GM06990 (cell line): Measurements from ENCODE around the gene EXD3.

Experiments used
- DNase-seq: peaks from one replicate; pipeline ENCODE4 v3.0.0-alpha.2; 2011; ENCODE audit not compliant: insufficient read length; ENCODE audit errors: extremely low read depth
- H3K27me3 ChIP-seq: replicated peaks from 2 replicates; pipeline ENCODE4 v1.6.0; 2011; ENCODE audit warnings: low read length; ENCODE audit not compliant: control insufficient read depth, insufficient read depth
- H3K36me3 ChIP-seq: 2 replicates; pipeline ENCODE4 v1.5.1; 2011; ENCODE audit warnings: low read length; ENCODE audit not compliant: control insufficient read depth, insufficient read depth
- H3K4me3 ChIP-seq: replicated peaks from 2 replicates; pipeline ENCODE4 v1.5.1; 2011; ENCODE audit warnings: low read depth, mild to moderate bottlenecking, control low read depth, low read length
- TF ChIP-seq, protein P1 (sequence below): IDR thresholded peaks from 2 replicates; pipeline ENCODE4 v1.5.1; 2011; ENCODE audit warnings: low read length, control low read depth, mild to moderate bottlenecking, inconsistent platforms; ENCODE audit not compliant: insufficient read depth, poor library complexity, severe bottlenecking

EXD3 gene

DNA sequence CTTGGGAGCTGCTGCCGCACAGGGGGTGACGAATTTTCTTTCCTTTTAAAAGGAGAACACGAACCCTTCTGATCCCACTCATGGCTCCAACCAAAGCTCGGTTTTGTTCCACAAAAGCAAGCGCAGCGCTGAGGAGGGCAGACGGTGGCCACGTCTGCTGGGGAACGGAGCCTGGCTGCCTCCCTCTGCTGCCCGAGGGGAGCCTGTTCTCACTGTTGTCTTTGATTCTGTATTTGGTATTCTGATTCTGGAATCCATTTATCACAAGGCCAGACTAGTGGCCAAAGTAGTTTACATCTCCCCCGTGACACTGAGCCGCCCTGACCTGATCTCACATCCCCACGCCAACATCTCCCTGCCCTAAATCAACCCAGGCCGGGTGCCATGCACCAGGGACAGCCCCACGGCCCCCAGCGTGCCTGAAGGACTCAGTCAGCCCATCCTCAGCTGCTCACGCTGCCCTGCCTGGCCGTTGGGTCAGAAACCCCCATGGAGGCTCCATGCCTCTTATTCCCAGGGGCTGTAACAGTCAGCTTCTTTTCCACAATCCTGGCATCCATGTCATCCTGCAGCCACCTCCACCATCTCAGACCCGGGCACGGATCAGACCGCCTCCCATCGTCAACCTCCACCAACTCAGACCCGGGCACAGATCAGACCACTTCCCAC lies 42.9 kb upstream of the EXD3 start:
- no peaks in the 10 kb centered on the region for H3K27me3 ChIP-seq
- no peaks in the 10 kb centered on the region for H3K36me3 ChIP-seq
- TF ChIP-seq, protein P1, sequence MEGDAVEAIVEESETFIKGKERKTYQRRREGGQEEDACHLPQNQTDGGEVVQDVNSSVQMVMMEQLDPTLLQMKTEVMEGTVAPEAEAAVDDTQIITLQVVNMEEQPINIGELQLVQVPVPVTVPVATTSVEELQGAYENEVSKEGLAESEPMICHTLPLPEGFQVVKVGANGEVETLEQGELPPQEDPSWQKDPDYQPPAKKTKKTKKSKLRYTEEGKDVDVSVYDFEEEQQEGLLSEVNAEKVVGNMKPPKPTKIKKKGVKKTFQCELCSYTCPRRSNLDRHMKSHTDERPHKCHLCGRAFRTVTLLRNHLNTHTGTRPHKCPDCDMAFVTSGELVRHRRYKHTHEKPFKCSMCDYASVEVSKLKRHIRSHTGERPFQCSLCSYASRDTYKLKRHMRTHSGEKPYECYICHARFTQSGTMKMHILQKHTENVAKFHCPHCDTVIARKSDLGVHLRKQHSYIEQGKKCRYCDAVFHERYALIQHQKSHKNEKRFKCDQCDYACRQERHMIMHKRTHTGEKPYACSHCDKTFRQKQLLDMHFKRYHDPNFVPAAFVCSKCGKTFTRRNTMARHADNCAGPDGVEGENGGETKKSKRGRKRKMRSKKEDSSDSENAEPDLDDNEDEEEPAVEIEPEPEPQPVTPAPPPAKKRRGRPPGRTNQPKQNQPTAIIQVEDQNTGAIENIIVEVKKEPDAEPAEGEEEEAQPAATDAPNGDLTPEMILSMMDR: no peak
- DNase-seq: no peak
- no peak overlapping the region for H3K4me3 ChIP-seq

DNA sequence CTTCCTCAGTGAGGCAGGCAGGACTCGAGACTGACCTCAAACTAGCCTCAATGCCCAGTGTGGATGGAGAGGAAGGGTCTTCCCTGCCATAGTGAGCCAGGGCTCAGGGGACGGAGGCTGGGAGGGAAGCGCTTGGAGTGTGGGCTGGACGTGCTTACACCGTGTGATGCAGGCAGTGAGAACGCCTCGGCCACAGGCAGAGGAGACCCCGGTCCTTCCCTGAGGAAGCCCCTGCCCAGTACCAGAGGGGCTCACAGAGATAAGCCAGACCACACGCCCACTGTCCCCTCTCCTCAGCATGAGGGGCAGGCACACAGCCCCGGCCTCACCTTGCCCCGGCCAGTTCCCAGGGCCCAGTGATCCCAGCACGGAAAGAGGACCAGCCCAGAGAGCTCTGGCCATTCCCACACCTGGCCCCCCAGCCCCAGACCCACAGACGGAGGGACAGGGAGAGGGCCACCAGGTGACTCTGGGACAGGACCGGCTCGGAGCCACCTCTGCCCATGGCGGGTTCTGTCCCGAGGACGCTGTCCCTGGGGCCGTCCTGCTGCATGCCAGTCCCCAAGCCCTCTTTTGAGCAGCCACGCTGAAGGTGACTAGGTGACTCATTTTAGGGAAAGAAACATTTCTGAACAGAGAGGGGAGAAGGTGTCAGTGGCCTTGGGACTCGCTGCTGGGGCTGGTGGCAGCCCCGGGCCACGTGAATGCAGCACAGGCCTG lies 42.2 kb upstream of the EXD3 start:
- H3K36me3 ChIP-seq: no peaks in the 10 kb centered on the region
- TF ChIP-seq, protein P1: no peak
- H3K27me3 ChIP-seq: no peaks in the 10 kb centered on the region
- no peak for DNase-seq
- H3K4me3 ChIP-seq: no peak overlapping the region

DNA sequence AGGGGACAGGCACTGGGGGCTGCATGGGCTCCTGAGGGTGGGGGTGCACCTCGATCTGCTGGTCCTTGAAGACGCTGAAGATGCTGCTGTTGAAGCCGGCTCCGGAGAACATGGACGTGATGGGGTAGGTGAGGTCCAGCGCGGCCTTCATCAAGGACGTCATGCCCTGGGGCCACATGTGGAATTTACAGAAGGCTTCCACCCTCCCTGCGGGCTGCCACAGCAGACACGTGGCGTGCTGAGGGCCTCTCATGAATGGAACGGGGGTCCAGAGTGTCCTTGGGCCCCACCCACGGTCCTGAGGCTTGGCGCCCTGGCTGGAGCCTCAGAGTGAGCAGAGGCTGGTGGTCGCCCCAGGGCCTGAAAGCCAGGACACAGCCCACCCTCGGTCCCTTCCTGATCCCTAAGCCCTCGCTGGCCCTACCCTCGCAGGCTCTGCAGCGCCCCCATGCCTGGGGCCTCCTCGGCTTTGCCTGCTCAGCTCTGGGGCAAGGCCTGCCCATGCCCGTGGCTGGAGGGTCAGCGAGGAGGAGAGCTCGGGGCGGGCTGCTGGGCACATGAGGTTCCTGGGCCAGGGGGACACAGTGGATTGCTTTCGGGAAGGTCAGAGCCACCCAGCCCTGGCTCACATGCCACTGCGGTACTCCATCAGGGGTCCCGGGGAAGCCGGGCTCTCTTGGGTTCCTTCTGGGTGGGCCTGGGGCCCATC lies 41.5 kb upstream of the EXD3 start:
- Histone ChIP-seq H3K27me3 (no peaks in the 10 kb centered on the region), H3K4me3 (no peak overlapping the region), H3K36me3 (no peaks in the 10 kb centered on the region)
- TF ChIP-seq, protein P1: no peak
- no peak for DNase-seq

DNA sequence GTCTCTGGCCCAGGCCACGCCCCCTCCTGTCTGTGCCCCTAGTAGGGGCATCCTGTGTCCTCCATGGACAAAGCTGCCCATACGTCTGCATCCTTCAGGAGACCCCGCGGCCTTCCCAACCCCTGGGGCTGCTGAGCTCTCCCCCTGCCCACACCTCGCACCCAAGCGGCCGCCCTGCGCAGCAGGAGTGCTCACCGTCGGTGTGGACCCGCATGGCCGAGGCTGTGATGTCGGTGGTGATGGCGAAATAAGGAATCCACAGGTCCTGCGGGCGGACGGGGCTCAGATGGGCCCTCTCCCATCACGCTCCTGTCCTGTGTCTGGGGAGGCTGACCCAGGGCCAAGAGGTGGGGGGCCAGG lies 40.9 kb upstream of the EXD3 start:
- TF ChIP-seq, protein P1: no peak
- Histone ChIP-seq H3K4me3 (no peak overlapping the region), H3K27me3 (no peaks in the 10 kb centered on the region), H3K36me3 (no peaks in the 10 kb centered on the region)
- DNase-seq: no peak

DNA sequence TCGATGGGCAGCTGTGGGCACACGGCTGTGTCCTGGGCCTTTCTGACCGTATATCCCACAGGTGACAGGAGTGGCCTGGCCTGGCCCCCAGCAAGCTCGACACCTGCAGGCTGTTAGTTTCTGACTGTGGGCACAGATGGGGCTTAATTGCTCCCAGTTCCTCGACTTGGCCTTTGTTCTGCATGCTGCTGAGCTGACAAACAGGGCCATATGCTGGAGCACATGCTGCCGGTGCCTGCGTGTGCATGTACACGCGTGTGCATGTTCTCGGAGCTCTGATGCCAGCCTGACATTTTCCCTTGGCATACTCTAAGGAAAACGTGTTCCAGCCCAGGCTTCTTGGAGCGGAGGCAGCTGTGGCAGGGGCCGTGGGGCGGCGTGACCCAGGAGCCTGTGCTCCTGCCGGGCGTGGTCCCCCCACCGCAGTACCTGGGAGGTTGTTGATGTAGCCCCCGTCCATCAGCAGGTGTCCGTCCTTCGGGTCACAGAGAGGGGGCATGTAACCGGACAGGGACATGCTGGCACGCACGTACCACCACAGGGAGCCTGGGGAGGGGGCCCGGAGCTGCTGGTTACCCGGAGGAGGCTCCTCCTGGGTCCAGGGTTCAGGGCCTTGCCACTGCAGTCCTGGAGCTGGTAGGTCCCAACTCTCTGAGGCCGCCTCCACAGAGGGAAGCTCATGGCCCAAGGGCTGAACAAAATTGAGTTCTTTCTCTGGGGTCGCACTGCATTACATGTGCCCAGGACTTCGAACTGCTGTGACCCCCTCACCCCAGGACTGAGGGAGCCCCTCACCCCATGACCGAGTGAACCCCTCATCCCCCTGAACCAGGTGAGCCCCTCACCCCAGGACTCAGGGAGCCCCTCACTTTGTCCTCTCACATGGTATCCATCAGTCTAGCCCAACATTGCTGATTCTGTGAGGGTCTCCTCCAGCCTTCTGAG lies 40.3 kb upstream of the EXD3 start:
- H3K27me3 ChIP-seq: no peaks in the 10 kb centered on the region
- no peaks in the 10 kb centered on the region for H3K36me3 ChIP-seq
- TF ChIP-seq, protein P1: no peak
- DNase-seq: no peak
- H3K4me3 ChIP-seq: no peak overlapping the region
